ENCODE results near the gene SERPINE1.

The SERPINE1 gene

GRCh38 chr7:101133621-101134398 lies 6.9 kb downstream of the SERPINE1 start:
- no peak overlapping the region for H3K4me3 ChIP-seq (ENCODE audit: low read length in 2 of 2)
- no peak overlapping the region for H3K9ac ChIP-seq (ENCODE audit: low read depth in 1 of 2, low read length in 2 of 2)
- H3K27ac ChIP-seq (ENCODE audit: low read depth in 2 of 2, low read length in 2 of 2): no peak overlapping the region
- H3K36me3 ChIP-seq (ENCODE audit: control insufficient read depth in 2 of 2, insufficient read depth in 2 of 2, low read length in 2 of 2): no peaks in the 10 kb centered on the region
- H3K4me1 ChIP-seq (ENCODE audit: control insufficient read depth in 2 of 2, insufficient read depth in 2 of 2, low read length in 2 of 2): peaks cover 7 to 9% of the 10 kb centered on the region in 2 donors
- peaks cover 0 to 2% of the 10 kb centered on the region in 2 donors for H3K27me3 ChIP-seq (ENCODE audit: control insufficient read depth in 2 of 2, insufficient read depth in 2 of 2, low read length in 2 of 2)
- no peaks in the 10 kb centered on the region for H3K9me3 ChIP-seq (ENCODE audit: control insufficient read depth in 2 of 2, low read length in 2 of 2)

DNA sequence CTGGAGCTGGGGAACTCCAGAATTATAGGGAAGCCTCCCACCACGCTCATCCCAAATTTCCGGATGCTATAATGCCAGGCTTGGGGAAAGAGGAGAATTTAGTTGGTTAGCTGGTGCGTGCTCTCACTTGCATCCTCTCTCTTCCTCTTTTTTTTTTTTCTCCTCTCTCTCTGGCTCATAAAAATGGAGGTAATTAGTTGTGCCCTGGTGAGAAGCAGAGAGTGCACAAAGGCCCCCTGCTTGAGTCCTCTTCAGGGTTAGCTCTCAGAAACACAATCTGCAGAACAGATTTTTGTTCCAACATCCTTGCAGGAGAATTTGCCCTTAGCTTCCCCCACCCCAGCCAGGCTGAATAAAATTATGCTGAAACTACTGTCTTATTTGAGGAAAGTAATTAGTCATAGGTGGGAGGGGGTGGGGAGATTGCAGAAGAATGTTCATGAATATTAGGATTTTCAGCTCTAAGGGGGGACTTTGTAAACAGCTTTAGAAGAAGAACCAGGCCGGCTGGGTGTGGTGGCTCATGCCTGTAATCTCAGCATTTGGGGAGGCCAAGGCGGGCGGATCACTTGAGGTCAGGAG lies 7.6 kb downstream of the SERPINE1 start:
- H3K4me3 ChIP-seq (ENCODE audit: low read length in 2 of 2): no peak overlapping the region
- H3K36me3 ChIP-seq (ENCODE audit: control insufficient read depth in 2 of 2, insufficient read depth in 2 of 2, low read length in 2 of 2): no peaks in the 10 kb centered on the region
- H3K9ac ChIP-seq (ENCODE audit: low read depth in 1 of 2, low read length in 2 of 2): no peak overlapping the region
- H3K9me3 ChIP-seq (ENCODE audit: control insufficient read depth in 2 of 2, low read length in 2 of 2): no peaks in the 10 kb centered on the region
- H3K4me1 ChIP-seq (ENCODE audit: control insufficient read depth in 2 of 2, insufficient read depth in 2 of 2, low read length in 2 of 2): peaks cover 7 to 9% of the 10 kb centered on the region in 2 donors
- peaks cover 0 to 2% of the 10 kb centered on the region in 2 donors for H3K27me3 ChIP-seq (ENCODE audit: control insufficient read depth in 2 of 2, insufficient read depth in 2 of 2, low read length in 2 of 2)
- H3K27ac ChIP-seq (ENCODE audit: low read depth in 2 of 2, low read length in 2 of 2): no peak overlapping the region

DNA sequence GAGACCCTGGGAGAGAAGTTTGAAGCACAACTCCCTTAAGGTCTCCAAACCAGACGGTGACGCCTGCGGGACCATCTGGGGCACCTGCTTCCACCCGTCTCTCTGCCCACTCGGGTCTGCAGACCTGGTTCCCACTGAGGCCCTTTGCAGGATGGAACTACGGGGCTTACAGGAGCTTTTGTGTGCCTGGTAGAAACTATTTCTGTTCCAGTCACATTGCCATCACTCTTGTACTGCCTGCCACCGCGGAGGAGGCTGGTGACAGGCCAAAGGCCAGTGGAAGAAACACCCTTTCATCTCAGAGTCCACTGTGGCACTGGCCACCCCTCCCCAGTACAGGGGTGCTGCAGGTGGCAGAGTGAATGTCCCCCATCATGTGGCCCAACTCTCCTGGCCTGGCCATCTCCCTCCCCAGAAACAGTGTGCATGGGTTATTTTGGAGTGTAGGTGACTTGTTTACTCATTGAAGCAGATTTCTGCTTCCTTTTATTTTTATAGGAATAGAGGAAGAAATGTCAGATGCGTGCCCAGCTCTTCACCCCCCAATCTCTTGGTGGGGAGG lies 10.8 kb downstream of the SERPINE1 start:
- H3K9me3 ChIP-seq (ENCODE audit: control insufficient read depth in 2 of 2, low read length in 2 of 2): no peaks in the 10 kb centered on the region
- H3K36me3 ChIP-seq (ENCODE audit: control insufficient read depth in 2 of 2, insufficient read depth in 2 of 2, low read length in 2 of 2): no peaks in the 10 kb centered on the region
- H3K27ac ChIP-seq (ENCODE audit: low read depth in 2 of 2, low read length in 2 of 2): peak overlapping the region in 1 of 2 donors; percentile 52
- H3K27me3 ChIP-seq (ENCODE audit: control insufficient read depth in 2 of 2, insufficient read depth in 2 of 2, low read length in 2 of 2): peaks cover 0 to under 1% of the 10 kb centered on the region in 2 donors
- H3K4me3 ChIP-seq (ENCODE audit: low read length in 2 of 2): no peak overlapping the region
- H3K4me1 ChIP-seq (ENCODE audit: control insufficient read depth in 2 of 2, insufficient read depth in 2 of 2, low read length in 2 of 2): peaks cover 7 to 9% of the 10 kb centered on the region in 2 donors
- no peak overlapping the region for H3K9ac ChIP-seq (ENCODE audit: low read depth in 1 of 2, low read length in 2 of 2)

GRCh38 chr7:101138213-101138870 lies 11.4 kb downstream of the SERPINE1 start:
- H3K9me3 ChIP-seq (ENCODE audit: control insufficient read depth in 2 of 2, low read length in 2 of 2): no peaks in the 10 kb centered on the region
- no peaks in the 10 kb centered on the region for H3K36me3 ChIP-seq (ENCODE audit: control insufficient read depth in 2 of 2, insufficient read depth in 2 of 2, low read length in 2 of 2)
- H3K9ac ChIP-seq (ENCODE audit: low read depth in 1 of 2, low read length in 2 of 2): no peak overlapping the region
- H3K4me3 ChIP-seq (ENCODE audit: low read length in 2 of 2): no peak overlapping the region
- no peaks in the 10 kb centered on the region for H3K27me3 ChIP-seq (ENCODE audit: control insufficient read depth in 2 of 2, insufficient read depth in 2 of 2, low read length in 2 of 2)
- peaks cover 7 to 9% of the 10 kb centered on the region in 2 donors for H3K4me1 ChIP-seq (ENCODE audit: control insufficient read depth in 2 of 2, insufficient read depth in 2 of 2, low read length in 2 of 2)
- H3K27ac ChIP-seq (ENCODE audit: low read depth in 2 of 2, low read length in 2 of 2): no peak overlapping the region

DNA sequence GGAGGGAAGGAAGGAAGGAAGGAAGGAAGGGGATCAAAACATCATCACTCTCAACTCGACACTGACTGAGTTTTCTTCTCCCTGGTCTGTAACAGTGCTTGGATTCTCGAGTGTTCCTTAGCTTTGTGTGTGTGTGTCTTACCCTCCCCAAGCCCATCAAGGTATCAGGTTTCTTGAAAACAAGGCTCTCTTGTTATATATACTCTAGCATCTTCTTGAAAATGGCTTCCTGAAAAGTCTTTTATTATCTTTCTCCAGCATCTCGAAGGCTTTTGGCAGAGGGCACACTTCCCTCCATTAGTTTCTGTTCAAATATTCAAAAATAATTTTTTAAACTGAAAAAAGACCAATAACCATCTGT lies 13.4 kb downstream of the SERPINE1 start:
- no peaks in the 10 kb centered on the region for H3K9me3 ChIP-seq (ENCODE audit: control insufficient read depth in 2 of 2, low read length in 2 of 2)
- no peaks in the 10 kb centered on the region for H3K36me3 ChIP-seq (ENCODE audit: control insufficient read depth in 2 of 2, insufficient read depth in 2 of 2, low read length in 2 of 2)
- no peak overlapping the region for H3K4me3 ChIP-seq (ENCODE audit: low read length in 2 of 2)
- peaks cover 12 to 14% of the 10 kb centered on the region in 2 donors for H3K4me1 ChIP-seq (ENCODE audit: control insufficient read depth in 2 of 2, insufficient read depth in 2 of 2, low read length in 2 of 2)
- no peak overlapping the region for H3K9ac ChIP-seq (ENCODE audit: low read depth in 1 of 2, low read length in 2 of 2)
- H3K27ac ChIP-seq (ENCODE audit: low read depth in 2 of 2, low read length in 2 of 2): no peak overlapping the region
- no peaks in the 10 kb centered on the region for H3K27me3 ChIP-seq (ENCODE audit: control insufficient read depth in 2 of 2, insufficient read depth in 2 of 2, low read length in 2 of 2)

DNA sequence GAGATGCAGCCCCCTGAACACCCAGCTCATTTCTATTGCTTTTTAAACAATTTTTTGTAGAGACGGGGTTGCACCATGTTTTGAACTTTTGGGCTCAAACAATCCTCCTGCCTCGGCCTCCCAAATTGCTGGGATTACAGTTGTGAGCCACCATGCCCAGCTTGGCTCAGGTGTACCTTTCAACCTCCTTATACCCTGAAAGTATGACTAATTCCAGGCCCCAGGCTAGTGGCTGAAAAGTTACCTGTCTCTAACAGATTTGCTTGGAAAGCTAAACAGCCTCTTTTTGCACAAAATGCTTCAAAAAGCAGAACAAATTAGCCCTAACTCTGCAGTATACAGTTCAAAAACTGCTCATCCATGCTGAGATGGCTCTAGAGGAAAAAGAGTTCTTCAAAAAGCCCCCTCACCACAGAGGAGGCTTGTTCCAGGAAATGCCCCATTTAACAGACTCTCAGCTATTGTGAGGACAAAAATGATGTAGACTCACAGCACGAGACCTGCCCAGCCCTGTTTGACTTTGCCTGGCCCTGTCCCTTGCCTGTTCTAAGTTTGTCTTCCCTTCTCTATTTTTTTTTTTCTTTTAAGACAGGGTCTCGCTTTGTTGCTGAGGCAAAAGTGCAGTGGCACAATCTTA lies 14.0 kb downstream of the SERPINE1 start:
- H3K27ac ChIP-seq (ENCODE audit: low read depth in 2 of 2, low read length in 2 of 2): no peak overlapping the region
- no peaks in the 10 kb centered on the region for H3K36me3 ChIP-seq (ENCODE audit: control insufficient read depth in 2 of 2, insufficient read depth in 2 of 2, low read length in 2 of 2)
- H3K4me1 ChIP-seq (ENCODE audit: control insufficient read depth in 2 of 2, insufficient read depth in 2 of 2, low read length in 2 of 2): peaks cover 12 to 14% of the 10 kb centered on the region in 2 donors
- no peak overlapping the region for H3K4me3 ChIP-seq (ENCODE audit: low read length in 2 of 2)
- H3K27me3 ChIP-seq (ENCODE audit: control insufficient read depth in 2 of 2, insufficient read depth in 2 of 2, low read length in 2 of 2): no peaks in the 10 kb centered on the region
- no peak overlapping the region for H3K9ac ChIP-seq (ENCODE audit: low read depth in 1 of 2, low read length in 2 of 2)
- H3K9me3 ChIP-seq (ENCODE audit: control insufficient read depth in 2 of 2, low read length in 2 of 2): no peaks in the 10 kb centered on the region

DNA sequence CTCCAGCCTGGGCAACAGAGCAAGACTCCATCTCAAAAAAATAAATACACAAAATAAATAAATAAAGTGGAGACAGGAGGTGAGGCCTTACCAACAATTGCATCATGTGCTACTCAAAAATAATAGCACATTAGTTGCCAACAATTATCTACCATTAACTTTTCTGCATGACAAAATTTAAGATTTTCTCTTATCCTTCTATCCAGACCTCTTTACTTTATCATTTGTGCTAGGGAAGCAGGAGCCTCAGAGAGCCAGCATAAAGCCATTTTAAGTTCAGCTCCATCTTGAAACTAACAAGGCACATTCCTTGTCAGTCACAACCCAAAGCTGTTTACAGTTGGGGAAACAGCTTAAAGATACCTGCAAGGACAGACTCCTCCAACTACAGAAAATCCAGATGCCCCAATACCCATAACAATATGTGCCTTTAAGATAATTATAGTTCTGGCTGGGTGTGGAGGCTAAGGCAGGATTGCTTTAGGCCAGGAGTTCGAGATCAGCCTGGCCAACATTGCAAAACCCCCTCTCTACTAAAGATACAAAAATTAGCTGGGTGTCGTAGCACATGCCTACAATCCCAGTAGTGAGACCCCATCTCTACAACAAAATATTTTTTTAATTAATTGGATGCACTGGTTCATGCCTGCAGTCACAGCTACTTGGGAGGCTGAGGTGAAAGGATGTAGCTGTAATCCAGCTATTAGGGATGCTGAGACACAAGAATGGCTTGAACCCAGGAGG lies 25.2 kb downstream of the SERPINE1 start:
- peaks cover 7 to 10% of the 10 kb centered on the region in 2 donors for H3K4me1 ChIP-seq (ENCODE audit: control insufficient read depth in 2 of 2, insufficient read depth in 2 of 2, low read length in 2 of 2)
- no peaks in the 10 kb centered on the region for H3K27me3 ChIP-seq (ENCODE audit: control insufficient read depth in 2 of 2, insufficient read depth in 2 of 2, low read length in 2 of 2)
- no peaks in the 10 kb centered on the region for H3K36me3 ChIP-seq (ENCODE audit: control insufficient read depth in 2 of 2, insufficient read depth in 2 of 2, low read length in 2 of 2)
- no peak overlapping the region for H3K4me3 ChIP-seq (ENCODE audit: low read length in 2 of 2)
- H3K27ac ChIP-seq (ENCODE audit: low read depth in 2 of 2, low read length in 2 of 2): no peak overlapping the region
- H3K9me3 ChIP-seq (ENCODE audit: control insufficient read depth in 2 of 2, low read length in 2 of 2): no peaks in the 10 kb centered on the region
- no peak overlapping the region for H3K9ac ChIP-seq (ENCODE audit: low read depth in 1 of 2, low read length in 2 of 2)

GRCh38 chr7:101153969-101154692 lies 27.2 kb downstream of the SERPINE1 start, which contains the start of gene AP1S1:
Gene AP1S1 (plus strand): TSS chr7:101154476. CDS start chr7:101154515, 39 bp downstream.
- H3K9ac ChIP-seq (ENCODE audit: low read depth in 1 of 2, low read length in 2 of 2): peak within 1 kb of the TSS; percentile 56 to 72
- H3K27me3 ChIP-seq (ENCODE audit: control insufficient read depth in 2 of 2, insufficient read depth in 2 of 2, low read length in 2 of 2): no peaks in the 10 kb centered on the region
- peak within 1 kb of the TSS; percentile 76 to 77 for H3K4me3 ChIP-seq (ENCODE audit: low read length in 2 of 2)
- peaks cover 6 to 10% of the 10 kb centered on the region in 2 donors for H3K36me3 ChIP-seq (ENCODE audit: control insufficient read depth in 2 of 2, insufficient read depth in 2 of 2, low read length in 2 of 2)
- H3K4me1 ChIP-seq (ENCODE audit: control insufficient read depth in 2 of 2, insufficient read depth in 2 of 2, low read length in 2 of 2): peaks cover 7 to 12% of the 10 kb centered on the region in 2 donors
- peak within 1 kb of the TSS in 1 of 2 donors; percentile 52 for H3K27ac ChIP-seq (ENCODE audit: low read depth in 2 of 2, low read length in 2 of 2)
- no peaks in the 10 kb centered on the region for H3K9me3 ChIP-seq (ENCODE audit: control insufficient read depth in 2 of 2, low read length in 2 of 2)

DNA sequence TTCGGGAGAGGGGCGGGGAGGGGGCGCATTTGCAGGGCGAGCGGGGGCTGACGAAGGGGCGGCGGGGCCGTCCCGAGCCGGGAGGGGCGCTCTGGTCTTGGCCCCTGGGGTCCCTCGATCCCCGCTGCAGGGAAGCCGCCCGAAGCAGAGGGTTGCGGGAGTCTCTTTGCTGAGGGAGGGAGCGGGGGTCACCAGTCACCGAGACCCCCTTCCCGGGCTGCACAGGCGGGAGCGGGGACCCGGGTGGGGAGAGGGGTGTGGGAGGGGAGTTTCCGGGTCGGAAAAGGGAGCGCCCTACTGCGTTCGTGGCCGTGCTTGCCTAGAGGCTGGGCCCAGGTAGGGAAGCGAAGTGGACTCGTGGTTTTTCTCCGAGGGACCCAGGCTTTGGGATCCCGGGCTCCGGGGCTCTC lies 27.8 kb downstream of the SERPINE1 start:
- Histone ChIP-seq H3K27me3 (ENCODE audit: control insufficient read depth in 2 of 2, insufficient read depth in 2 of 2, low read length in 2 of 2) (no peaks in the 10 kb centered on the region), H3K9ac (ENCODE audit: low read depth in 1 of 2, low read length in 2 of 2) (peak overlapping the region; percentile 56 to 72), H3K36me3 (ENCODE audit: control insufficient read depth in 2 of 2, insufficient read depth in 2 of 2, low read length in 2 of 2) (peaks cover 9 to 12% of the 10 kb centered on the region in 2 donors), H3K9me3 (ENCODE audit: control insufficient read depth in 2 of 2, low read length in 2 of 2) (no peaks in the 10 kb centered on the region), H3K4me1 (ENCODE audit: control insufficient read depth in 2 of 2, insufficient read depth in 2 of 2, low read length in 2 of 2) (peaks cover 7 to 12% of the 10 kb centered on the region in 2 donors), H3K4me3 (ENCODE audit: low read length in 2 of 2) (peak overlapping the region; percentile 76 to 77), H3K27ac (ENCODE audit: low read depth in 2 of 2, low read length in 2 of 2) (peak overlapping the region in 1 of 2 donors; percentile 52)
